HFF-Myc (cell line): ENCODE data around the gene TMEM91.
A peak's percentile ranks its signal among the peaks of the same experiment; 100 is the strongest.

ENCODE experiments used
- DNase-seq: peaks from one replicate; pipeline ENCODE4 v3.0.0-alpha.2; 2011; ENCODE audit warnings: low read depth; ENCODE audit errors: extremely low read depth
- H3K4me3 ChIP-seq: replicated peaks from 2 replicates; pipeline ENCODE4 v1.5.1; 2011; ENCODE audit warnings: low read depth, mild to moderate bottlenecking, control low read depth, low read length
- CTCF ChIP-seq: IDR thresholded peaks from 2 replicates; pipeline ENCODE4 v1.5.1; 2012; ENCODE audit warnings: mild to moderate bottlenecking, low read depth, low read length, control low read depth; ENCODE audit errors: missing control alignments

Gene TMEM91

GRCh38 chr19:41395355-41395754 is 19.0 kb downstream of the TMEM91 start:
- H3K4me3 ChIP-seq, result peak overlapping the region; percentile 97
- no peak for TF ChIP-seq CTCF
- no peak for DNase-seq

- peak; percentile 100 for DNase-seq
- TF ChIP-seq CTCF, result no peak
- H3K4me3 ChIP-seq, result peak within 1 kb of the TSS; percentile 97
Observed at GRCh38 chr19:41397086-41398049, 21.0 kb downstream of the TMEM91 start, which contains the start of the genes BCKDHA and EXOSC5. TSS of gene BCKDHA (plus strand) at chr19:41397818. CDS start at chr19:41397828, 10 bp downstream. TSS of gene EXOSC5 (minus strand) at chr19:41397359. CDS start at chr19:41397328, 31 bp downstream.

GRCh38 chr19:41398050-41398418 is 21.7 kb downstream of the TMEM91 start:
- no peak for TF ChIP-seq CTCF
- DNase-seq, result no peak

GRCh38 chr19:41398598-41398997 is 22.3 kb downstream of the TMEM91 start:
- peak overlapping the region; percentile 97 for H3K4me3 ChIP-seq
- no peak for TF ChIP-seq CTCF
- no peak for DNase-seq

More at GRCh38 chr19:41398050-41398418, 21.7 kb downstream of the TMEM91 start:
- peak overlapping the region; percentile 97 for H3K4me3 ChIP-seq

- no peak for TF ChIP-seq CTCF
- no peak for DNase-seq
- H3K4me3 ChIP-seq, result peak overlapping the region; percentile 97
Observed at GRCh38 chr19:41399091-41399490, 22.8 kb downstream of the TMEM91 start.

GRCh38 chr19:41399525-41399924 is 23.2 kb downstream of the TMEM91 start:
- no peak for DNase-seq
- TF ChIP-seq CTCF, result no peak
- no peak overlapping the region for H3K4me3 ChIP-seq
